GM12891 (cell line): ENCODE data around the gene ADAMTSL4.

Source experiments
- PAX5 ChIP-seq: IDR thresholded peaks from 2 replicates; pipeline ENCODE4 v1.6.1; 2011; ENCODE audit warnings: low read length, moderate library complexity, mild to moderate bottlenecking; ENCODE audit not compliant: insufficient read depth, severe bottlenecking
- POLR2A ChIP-seq: IDR thresholded peaks from 2 replicates; pipeline ENCODE4 v1.6.1; 2011; ENCODE audit warnings: low read depth, low read length, control low read depth
- POLR2AphosphoS5 ChIP-seq: IDR thresholded peaks from 2 replicates; pipeline ENCODE4 v1.6.1; 2011; ENCODE audit warnings: low read depth, low read length, control low read depth
- POU2F2 ChIP-seq: IDR thresholded peaks from 2 replicates; pipeline ENCODE4 v1.6.1; 2011; ENCODE audit warnings: low read depth, mild to moderate bottlenecking, control low read depth, low read length, moderate library complexity
- SPI1 ChIP-seq: IDR thresholded peaks from 2 replicates; pipeline ENCODE4 v1.6.1; 2011; ENCODE audit warnings: low read depth, low read length, control low read depth
- TAF1 ChIP-seq: IDR thresholded peaks from 2 replicates; pipeline ENCODE4 v1.6.1; 2011; ENCODE audit warnings: low read depth, low read length, control low read depth

- no peak for TF ChIP-seq POLR2AphosphoS5
- TF ChIP-seq POLR2A, result no peak
- no peak for TF ChIP-seq POU2F2
- TF ChIP-seq TAF1, result no peak
- TF ChIP-seq SPI1, result no peak
- no peak for TF ChIP-seq PAX5
Measured at GRCh38 chr1:150558761-150559655, 9.8 kb downstream of the ADAMTSL4 start.
